Inflammatory macrophage (primary cell): ENCODE data around the gene CCDC122.
A peak's percentile ranks its signal among the peaks of the same experiment; 100 is the strongest.

ENCODE experiments used
- DNase-seq, 2 donors: peaks; one replicate each; pipeline ENCODE4 v3.0.0-alpha.2; 2020 to 2022

The CCDC122 gene

DNA sequence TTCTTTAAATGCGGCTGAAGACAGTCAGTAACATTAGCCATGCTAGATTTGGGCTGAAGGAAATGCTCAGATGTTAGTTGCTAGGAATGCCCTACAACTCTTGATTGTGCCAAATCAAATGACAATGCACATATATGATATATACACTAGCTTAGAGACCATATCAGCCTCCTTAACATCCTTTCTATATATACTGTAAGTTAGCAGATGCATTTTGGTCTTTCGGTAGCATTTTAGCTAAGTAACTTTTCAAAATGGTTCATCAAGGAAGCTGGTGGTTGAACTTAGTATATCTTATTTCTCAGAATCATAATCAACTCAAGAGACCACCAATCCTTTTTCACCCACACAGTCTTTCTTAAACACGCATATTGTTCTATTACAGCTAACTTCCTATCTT lies 78.7 kb downstream of the CCDC122 start:
- DNase-seq = no peak

DNA sequence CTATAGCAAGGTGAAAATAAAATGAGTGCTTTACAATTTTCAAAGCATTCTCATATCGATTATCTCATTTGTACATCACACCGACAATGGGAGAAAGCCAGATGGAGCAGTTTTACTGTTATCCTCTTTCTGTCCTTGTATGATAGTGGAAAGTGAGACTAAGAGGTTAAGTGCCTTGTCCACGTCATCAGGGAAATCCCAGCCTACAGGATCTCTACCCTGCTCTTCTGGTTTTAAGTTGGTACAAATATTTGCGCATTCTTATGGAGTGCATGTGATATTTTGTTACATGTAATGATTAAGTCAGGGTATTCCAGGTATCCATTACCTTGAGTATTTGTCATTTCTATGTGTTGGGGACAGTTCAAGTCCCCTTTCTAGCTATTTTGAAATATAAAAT lies 80.3 kb downstream of the CCDC122 start:
- DNase-seq = no peak

DNA sequence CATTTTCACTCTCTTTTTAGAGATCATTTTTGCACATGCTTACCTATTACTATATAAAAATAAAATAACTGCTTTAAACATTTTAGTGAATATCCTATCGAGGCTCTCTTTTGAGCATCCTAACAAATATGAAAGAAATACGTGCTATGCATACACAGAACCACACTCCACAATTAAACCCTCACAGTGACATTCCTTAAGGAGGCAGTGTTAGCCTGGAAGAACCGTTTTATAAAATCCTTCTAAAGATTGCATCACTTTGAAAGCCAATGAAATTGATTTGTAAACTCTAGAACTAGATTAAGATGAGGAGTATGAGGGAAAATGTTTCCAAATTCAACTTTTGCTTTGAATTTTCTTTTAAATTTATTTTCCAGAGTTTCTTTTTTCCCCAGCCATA lies 81.7 kb downstream of the CCDC122 start:
- DNase-seq = no peak

DNA sequence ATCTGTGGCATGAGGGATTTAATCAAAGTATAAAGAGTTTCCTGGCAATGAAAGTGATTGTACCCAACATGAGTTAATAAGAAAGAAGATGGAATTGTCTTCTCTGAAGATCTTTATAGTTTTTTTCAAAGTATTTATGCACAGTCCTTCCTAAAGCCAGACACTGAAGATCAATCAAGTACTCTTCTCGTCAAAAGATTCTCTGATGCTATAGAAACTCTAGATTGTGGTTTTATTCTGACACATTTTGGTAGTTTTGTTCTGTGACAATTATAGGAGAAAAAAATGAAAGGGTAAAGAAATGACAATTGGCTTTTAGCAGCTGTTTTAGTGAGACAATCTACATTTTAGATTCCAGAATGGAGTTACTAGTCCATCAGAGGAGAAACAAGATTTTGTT lies 82.4 kb downstream of the CCDC122 start:
- DNase-seq = no peak

DNA sequence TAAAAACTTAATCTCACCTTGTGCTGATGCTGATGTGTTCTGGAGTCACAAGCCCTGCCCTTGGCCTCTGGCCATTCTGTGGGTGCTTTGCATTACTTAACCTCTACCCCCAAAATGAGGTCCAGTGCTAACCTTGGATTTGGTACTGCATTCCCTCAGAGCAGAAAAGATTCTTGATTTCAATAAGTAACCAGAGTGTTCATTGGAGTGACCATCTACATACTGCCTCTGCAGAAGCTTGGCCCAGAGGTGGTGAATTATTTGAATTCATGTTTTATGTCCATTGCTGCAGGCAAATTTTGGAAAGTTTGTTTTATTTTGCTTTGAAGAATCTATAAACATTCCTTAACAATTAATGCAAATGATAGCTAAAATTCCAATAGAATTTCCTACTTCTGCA lies 85.1 kb downstream of the CCDC122 start:
- no peak for DNase-seq

GRCh38 chr13:43792076-43792881 lies 87.3 kb downstream of the CCDC122 start:
- no peak for DNase-seq

GRCh38 chr13:43787997-43788396 lies 91.5 kb downstream of the CCDC122 start:
- DNase-seq = no peak

- no peak for DNase-seq
Measured at GRCh38 chr13:43787518-43787891, 92.0 kb downstream of the CCDC122 start.

GRCh38 chr13:43786766-43787517 lies 92.6 kb downstream of the CCDC122 start, which contains the start of gene ENOX1:
TSS of gene ENOX1 (minus strand) at chr13:43786972.
- peak; percentile 18 to 48 for DNase-seq

- no peak for DNase-seq
Measured at GRCh38 chr13:43786472-43786765, 93.1 kb downstream of the CCDC122 start.
